HepG2 (cell line): Measurements from ENCODE around the gene SHLD3.

Experiments used
- CTCF ChIP-seq: sonication (generic); formaldehyde crosslinking; IDR thresholded peaks from 2 replicates; pipeline ENCODE4 v1.5.0; 2020; ENCODE audit warnings: mild to moderate bottlenecking, missing genetic modification reagents, moderate library complexity
- HNRNPLL ChIP-seq: fragments of 200-400 bp; formaldehyde crosslinking; IDR thresholded peaks from 2 replicates; pipeline ENCODE4 v1.6.1; 2017; ENCODE audit warnings: mild to moderate bottlenecking, low read depth, low read length; ENCODE audit not compliant: poor library complexity, severe bottlenecking
- POLR2AphosphoS5 ChIP-seq: IDR thresholded peaks from 2 replicates; pipeline ENCODE4 v1.6.1; 2012; ENCODE audit warnings: low read depth, low read length
- RBM22 ChIP-seq: fragments of 200-400 bp; formaldehyde crosslinking; optimal IDR thresholded peaks from 2 replicates; pipeline ENCODE3; 2017; ENCODE audit warnings: mild to moderate bottlenecking, low read length, moderate library complexity

GRCh38 chr5:65620021-65620420, 4.8 kb upstream of the SHLD3 start:
- no peak for TF ChIP-seq RBM22
- no peak for TF ChIP-seq CTCF (CRISPR knock-in tag)
- TF ChIP-seq POLR2AphosphoS5 = no peak
- TF ChIP-seq HNRNPLL = no peak
